22Rv1 (cell line): ENCODE measurements around the gene GTPBP10.

Experiments used
- CTCF ChIP-seq: fragments of 450-650 bp; IDR thresholded peaks from 2 replicates; pipeline ENCODE4 v1.5.1; 2017; ENCODE audit warnings: mild to moderate bottlenecking
- ZFX ChIP-seq: fragments of 450-650 bp; IDR thresholded peaks from 2 replicates; pipeline ENCODE4 v1.6.1; 2017; ENCODE audit warnings: antibody characterized with exemption, borderline replicate concordance

GRCh38 chr7:90309872-90310271, 36.6 kb upstream of the GTPBP10 start:
- no peak for TF ChIP-seq CTCF
- TF ChIP-seq ZFX: no peak
